ENCODE measurements around the gene CTSF.
A peak's percentile ranks its signal among the peaks of the same experiment; 100 is the strongest.

The CTSF gene

DNA sequence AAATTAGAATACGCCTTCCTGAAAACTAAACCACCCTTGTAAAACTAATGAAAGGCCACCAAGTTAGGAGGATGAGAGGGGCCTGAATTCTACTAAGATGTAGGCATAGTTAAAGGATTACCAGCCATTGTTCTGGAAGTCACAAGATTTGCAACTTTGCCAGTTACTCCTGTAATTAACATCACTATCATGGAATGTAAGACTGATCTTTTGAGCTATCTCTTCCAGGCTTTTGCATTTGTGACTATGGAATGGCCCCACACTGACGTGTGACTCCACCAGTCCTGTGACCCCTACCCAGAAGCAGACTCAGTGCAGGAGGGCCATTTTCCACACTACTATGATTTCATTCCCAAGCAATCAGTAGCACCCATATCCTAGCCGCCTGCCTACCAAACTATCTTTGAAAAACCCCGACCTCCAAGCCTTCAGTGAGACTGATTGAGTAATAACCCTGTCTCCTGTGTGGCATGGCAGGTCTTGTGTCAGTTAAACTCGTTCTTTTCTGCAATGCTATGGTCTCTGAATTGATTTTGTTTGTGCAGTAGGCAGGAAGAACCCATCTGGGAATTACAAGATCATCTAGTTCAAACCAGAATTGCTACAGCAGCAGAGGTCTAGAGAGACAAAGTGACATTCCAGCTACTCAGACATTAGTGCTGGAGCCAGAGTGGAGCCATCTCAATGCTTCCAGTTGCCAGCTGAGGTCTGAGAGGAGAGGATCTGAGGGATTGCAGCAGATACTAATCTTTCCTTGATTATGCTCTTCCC lies 1.9 kb upstream of the CTSF start:
- no peak for ATAC-seq
- Mint-ChIP-seq H3K9me3 (no peaks in the 10 kb centered on the region), H3K27ac (no peak overlapping the region), H3K36me3 (no peaks in the 10 kb centered on the region), H3K4me1 (peaks cover 5% of the 10 kb centered on the region), H3K4me3 (no peak overlapping the region)
- DNase-seq (ENCODE audit: low spot score in 2 of 2) = no peak

DNA sequence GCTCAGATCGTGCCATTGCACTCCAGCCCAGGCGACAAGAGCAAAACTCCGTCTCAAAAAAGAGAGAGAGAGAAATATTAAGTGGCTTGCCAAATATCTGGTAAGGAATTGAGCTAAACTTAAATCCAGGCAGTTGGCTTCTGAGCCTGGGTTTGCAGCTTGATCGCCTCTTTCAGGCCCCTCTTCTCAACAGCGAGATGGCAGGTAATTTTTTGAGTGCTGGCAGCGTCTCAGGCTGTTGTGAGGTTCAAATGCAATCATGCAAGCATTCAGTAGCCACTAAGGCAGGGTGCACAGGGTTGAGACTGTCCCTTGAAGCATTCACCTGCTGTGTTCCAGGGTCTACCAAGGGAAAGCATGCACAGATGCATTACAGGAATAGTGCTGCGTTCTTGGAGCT lies 670 bp upstream of the CTSF start:
- no peaks in the 10 kb centered on the region for H3K9me3 Mint-ChIP-seq
- peaks cover 5% of the 10 kb centered on the region for H3K4me1 Mint-ChIP-seq
- H3K4me3 Mint-ChIP-seq = peak overlapping the region; percentile 67
- no peaks in the 10 kb centered on the region for H3K36me3 Mint-ChIP-seq
- ATAC-seq (no peak), DNase-seq (ENCODE audit: low spot score in 2 of 2) (no peak)
- peak overlapping the region; percentile 40 for H3K27ac Mint-ChIP-seq

DNA sequence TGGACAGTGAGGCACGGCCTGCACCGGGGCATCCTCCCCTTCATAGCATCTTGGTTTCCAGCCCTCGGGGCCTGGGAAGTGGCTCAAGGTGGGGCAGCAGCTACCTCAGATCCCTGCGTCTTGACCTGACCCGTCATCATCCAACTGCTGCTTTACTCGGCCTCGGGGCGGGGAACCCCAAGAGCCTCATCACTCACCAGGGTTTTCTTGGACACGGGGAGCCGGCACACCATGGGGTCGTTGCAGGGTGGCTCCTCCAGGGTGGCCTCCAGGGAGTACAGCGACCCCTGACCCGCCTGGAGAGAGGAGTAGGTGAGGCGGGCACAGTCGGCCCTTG lies 651 bp downstream of the CTSF start:
- Mint-ChIP-seq H3K4me1 (peaks cover 5% of the 10 kb centered on the region), H3K27ac (no peak overlapping the region), H3K36me3 (no peaks in the 10 kb centered on the region), H3K4me3 (peak overlapping the region; percentile 67), H3K9me3 (no peaks in the 10 kb centered on the region)
- DNase-seq (ENCODE audit: low spot score in 2 of 2) (no peak), ATAC-seq (peak; percentile 3)

DNA sequence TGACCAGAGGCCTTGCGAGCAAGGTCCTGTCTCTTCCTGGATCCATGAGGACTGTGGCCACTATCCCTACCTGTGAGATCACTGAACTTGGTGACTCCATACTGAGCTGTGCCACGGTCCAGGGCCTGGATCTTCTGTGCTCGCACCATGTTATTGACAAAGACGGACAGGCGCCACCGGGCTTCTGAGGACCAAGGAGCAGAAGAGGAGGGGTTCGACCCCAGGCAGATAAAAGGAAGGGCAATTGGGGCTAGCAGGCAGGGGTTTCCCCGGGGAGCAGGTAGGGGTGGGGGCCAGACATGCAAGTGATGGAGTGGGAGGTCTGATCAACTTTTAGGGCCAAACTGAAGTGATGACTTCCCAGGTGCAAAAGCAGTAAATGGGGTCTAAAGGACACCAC lies 2.2 kb downstream of the CTSF start:
- no peak overlapping the region for H3K4me3 Mint-ChIP-seq
- DNase-seq (ENCODE audit: low spot score in 2 of 2) = no peak
- H3K9me3 Mint-ChIP-seq = no peaks in the 10 kb centered on the region
- peak overlapping the region; percentile 17 for H3K27ac Mint-ChIP-seq
- ATAC-seq = no peak
- H3K36me3 Mint-ChIP-seq = no peaks in the 10 kb centered on the region
- peaks cover 5% of the 10 kb centered on the region for H3K4me1 Mint-ChIP-seq

DNA sequence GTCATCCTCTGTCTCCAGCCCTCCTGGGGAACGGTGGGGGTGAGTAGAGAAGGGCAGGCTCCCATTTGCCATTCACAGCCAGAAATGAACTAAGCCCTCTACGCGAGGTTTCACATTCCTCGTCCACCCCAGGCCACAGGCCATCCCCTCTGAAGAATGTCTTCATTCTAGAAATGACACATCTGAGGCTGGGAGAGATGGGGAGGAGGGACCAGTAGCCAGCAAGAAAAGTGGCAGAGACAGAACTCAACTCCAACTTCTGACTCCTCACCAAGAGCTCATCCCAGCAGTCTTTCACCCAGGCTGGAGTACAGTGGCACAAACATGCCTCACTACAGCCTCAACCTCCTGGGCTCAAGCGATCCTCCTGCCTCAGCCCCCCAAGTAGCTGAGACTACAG lies 3.4 kb downstream of the CTSF start:
- DNase-seq (ENCODE audit: low spot score in 2 of 2) = no peak
- Mint-ChIP-seq H3K4me1 (peaks cover 5% of the 10 kb centered on the region), H3K9me3 (no peaks in the 10 kb centered on the region), H3K4me3 (no peak overlapping the region), H3K36me3 (no peaks in the 10 kb centered on the region), H3K27ac (no peak overlapping the region)
- no peak for ATAC-seq

DNA sequence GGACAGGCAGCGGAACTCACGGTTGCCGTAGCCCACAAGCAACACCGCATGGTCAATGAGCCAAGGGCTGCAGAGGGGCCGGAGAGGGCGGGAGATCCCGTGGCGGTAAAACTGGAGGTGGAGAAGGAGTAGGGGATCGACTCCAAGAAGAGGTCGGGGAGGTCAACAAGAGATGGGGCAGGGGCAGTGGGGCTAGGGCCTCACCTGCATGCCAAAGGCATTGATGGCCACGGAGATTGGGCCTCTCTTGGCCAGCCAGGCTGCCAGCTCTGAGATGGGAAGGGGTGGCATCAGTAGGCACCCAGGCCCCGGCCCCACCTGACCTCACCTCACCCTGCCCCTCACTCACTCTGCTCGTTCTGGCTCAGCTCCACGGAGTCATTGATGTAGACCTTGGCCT lies 3.9 kb downstream of the CTSF start:
- ATAC-seq = no peak
- H3K36me3 Mint-ChIP-seq = no peaks in the 10 kb centered on the region
- no peak overlapping the region for H3K27ac Mint-ChIP-seq
- H3K9me3 Mint-ChIP-seq = no peaks in the 10 kb centered on the region
- H3K4me1 Mint-ChIP-seq = peaks cover 5% of the 10 kb centered on the region
- DNase-seq (ENCODE audit: low spot score in 2 of 2) = no peak
- no peak overlapping the region for H3K4me3 Mint-ChIP-seq

DNA sequence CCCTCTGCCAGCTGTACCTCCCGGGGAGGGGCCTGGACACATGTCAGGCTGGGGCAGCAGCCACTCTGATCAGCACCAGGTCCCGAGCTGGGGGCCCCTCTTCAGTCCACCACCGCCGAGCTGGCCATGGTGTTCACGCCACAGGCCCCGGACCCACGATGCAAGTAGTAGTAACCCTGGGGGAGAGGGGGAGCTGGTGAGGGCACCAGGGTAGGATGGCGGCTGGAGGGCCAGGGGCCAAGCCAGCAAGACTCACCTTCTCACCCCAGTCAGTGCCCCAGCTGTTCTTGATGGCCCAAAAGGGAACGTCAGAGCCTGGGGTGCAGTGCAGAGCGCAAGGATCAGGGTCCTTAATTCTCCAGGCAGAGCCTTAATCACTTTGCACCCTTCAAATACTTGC lies 4.6 kb downstream of the CTSF start:
- Mint-ChIP-seq H3K4me1 (peaks cover 5% of the 10 kb centered on the region), H3K27ac (no peak overlapping the region), H3K9me3 (no peaks in the 10 kb centered on the region), H3K4me3 (no peak overlapping the region), H3K36me3 (no peaks in the 10 kb centered on the region)
- no peak for DNase-seq (ENCODE audit: low spot score in 2 of 2)
- no peak for ATAC-seq

DNA sequence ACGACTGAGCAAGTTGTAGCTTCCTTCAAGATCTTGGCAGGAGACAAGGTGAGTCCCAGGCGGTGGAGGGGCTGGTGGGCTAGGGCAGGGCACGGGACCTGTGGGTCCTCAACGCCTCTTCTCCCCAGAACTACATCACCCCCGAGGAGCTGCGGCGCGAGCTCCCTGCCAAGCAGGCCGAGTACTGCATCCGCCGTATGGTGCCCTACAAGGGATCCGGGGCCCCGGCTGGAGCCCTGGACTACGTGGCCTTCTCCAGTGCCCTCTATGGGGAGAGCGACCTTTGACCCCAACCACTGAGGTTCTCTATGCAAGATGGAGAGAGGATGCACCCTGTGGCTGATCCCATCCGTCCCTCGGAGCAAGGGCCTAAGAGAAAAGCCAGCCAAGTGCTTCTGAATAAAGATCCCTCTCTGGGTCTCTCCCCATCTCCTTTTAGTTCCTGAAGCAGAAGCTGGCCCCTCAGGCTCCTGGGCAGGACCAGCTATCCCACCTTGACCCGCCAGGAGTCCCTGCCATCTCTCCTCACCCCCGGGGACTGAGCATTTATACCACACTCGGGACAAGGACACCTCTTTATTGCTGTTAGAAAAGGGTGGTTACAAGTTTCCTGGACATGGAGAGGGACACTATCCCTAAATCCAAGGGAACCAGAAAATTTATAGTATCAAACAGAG lies 5.4 kb downstream of the CTSF start:
- no peaks in the 10 kb centered on the region for H3K36me3 Mint-ChIP-seq
- no peak overlapping the region for H3K27ac Mint-ChIP-seq
- H3K9me3 Mint-ChIP-seq = no peaks in the 10 kb centered on the region
- H3K4me3 Mint-ChIP-seq = no peak overlapping the region
- DNase-seq (ENCODE audit: low spot score in 2 of 2) (no peak), ATAC-seq (no peak)
- H3K4me1 Mint-ChIP-seq = no peaks in the 10 kb centered on the region

DNA sequence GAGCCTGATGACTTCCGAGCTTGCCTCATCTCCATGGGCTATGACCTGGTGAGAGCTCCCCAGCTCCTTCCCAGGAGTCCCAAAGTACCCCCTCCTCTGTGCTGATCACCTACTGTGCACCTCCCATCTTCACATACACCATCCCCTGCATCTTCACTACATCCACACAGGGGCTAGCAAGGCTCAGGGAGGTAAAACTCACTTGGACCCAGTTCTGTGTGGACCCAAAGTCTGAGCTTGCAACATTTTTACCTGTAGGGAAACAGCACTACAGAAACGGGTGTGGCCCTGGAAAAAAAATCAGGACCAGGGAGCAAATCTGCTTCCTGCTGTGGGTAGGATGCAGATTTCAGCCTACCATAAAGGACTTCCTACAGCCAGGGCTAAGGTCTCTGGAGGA lies 6.1 kb downstream of the CTSF start:
- ATAC-seq (no peak), DNase-seq (ENCODE audit: low spot score in 2 of 2) (no peak)
- Mint-ChIP-seq H3K4me1 (no peaks in the 10 kb centered on the region), H3K9me3 (no peaks in the 10 kb centered on the region), H3K36me3 (no peaks in the 10 kb centered on the region), H3K27ac (no peak overlapping the region), H3K4me3 (no peak overlapping the region)

DNA sequence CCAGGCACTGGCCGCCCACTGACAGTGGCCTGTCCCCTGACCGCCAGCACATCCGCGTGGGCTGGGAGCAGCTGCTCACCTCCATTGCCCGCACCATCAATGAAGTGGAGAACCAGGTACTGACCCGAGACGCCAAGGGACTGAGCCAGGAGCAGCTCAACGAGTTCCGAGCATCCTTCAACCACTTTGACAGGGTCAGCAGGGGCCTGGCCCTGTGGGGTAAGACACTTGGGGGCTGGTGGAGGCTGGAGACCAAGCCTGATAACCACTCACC lies 6.5 kb downstream of the CTSF start:
- Mint-ChIP-seq H3K36me3 (no peaks in the 10 kb centered on the region), H3K9me3 (no peaks in the 10 kb centered on the region), H3K4me1 (no peaks in the 10 kb centered on the region), H3K27ac (no peak overlapping the region), H3K4me3 (no peak overlapping the region)
- no peak for ATAC-seq
- DNase-seq (ENCODE audit: low spot score in 2 of 2) = no peak

DNA sequence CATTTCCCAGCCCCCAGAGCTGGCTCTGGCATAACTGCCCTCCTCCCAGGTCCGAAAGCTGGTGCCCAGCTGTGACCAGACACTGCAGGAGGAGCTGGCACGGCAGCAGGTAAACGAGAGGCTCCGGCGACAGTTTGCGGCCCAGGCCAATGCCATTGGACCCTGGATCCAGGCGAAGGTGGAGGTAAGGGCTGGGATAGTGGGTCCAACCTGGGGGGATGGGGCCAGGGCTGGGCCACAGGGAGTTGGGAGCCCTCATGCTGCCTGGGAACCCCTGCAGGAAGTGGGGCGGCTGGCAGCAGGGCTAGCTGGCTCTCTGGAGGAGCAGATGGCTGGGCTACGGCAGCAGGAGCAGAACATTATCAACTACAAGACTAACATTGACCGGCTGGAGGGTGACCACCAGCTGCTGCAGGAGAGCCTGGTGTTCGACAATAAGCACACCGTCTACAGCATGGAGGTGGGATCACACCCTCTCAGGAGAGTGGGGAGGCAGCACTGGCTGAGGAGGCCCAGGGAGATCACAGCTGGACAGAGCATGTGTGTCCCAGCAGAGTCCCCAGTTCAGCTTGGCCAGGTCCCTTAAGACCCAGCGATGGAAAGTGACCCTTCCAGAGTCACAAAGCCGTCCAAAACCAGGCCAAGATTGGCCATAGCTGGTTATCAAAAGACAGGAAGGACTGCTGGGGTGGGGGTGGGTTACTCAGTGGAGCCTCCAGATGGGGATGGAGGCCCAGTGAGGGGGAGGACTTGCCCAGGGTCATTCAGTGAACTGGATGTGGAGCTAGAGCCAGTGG lies 7.0 kb downstream of the CTSF start:
- Mint-ChIP-seq H3K27ac (peak overlapping the region; percentile 74), H3K4me1 (no peaks in the 10 kb centered on the region), H3K36me3 (no peaks in the 10 kb centered on the region), H3K9me3 (no peaks in the 10 kb centered on the region), H3K4me3 (no peak overlapping the region)
- ATAC-seq (no peak), DNase-seq (ENCODE audit: low spot score in 2 of 2) (no peak)

DNA sequence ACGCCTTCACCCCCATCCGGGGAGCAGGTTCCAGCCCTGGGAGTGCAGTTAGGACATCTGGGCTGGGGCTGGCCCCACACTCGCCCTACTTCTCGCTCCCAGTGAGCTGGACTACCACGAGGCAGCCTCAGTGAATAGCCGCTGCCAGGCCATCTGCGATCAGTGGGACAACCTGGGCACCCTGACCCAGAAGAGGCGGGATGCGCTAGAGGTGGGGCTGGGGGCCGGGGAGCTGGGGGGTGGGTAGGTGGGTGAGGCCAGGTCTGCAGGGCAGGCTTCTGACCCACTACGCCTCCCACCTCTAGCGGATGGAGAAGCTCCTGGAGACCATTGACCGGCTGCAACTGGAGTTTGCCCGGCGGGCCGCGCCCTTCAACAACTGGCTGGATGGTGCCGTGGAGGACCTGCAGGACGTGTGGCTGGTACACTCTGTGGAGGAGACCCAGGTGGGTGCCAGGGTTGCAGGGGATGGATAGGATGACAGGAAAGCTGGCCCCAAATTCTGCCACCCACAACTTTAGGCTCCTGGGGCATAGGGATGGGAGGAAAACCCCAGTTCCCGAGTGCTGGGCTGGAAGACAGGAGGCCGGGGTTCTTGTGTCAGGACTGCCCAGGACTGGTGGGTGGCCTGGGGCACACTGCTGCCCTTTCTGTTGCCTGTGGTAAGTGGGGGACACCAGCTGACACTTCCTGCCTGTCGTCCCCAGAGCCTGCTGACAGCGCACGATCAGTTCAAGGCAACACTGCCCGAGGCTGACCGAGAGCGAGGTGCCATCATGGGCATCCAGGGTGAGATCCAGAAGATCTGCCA lies 8.3 kb downstream of the CTSF start:
- Mint-ChIP-seq H3K27ac (no peak overlapping the region), H3K4me3 (no peak overlapping the region)
- no peak for ATAC-seq

DNA sequence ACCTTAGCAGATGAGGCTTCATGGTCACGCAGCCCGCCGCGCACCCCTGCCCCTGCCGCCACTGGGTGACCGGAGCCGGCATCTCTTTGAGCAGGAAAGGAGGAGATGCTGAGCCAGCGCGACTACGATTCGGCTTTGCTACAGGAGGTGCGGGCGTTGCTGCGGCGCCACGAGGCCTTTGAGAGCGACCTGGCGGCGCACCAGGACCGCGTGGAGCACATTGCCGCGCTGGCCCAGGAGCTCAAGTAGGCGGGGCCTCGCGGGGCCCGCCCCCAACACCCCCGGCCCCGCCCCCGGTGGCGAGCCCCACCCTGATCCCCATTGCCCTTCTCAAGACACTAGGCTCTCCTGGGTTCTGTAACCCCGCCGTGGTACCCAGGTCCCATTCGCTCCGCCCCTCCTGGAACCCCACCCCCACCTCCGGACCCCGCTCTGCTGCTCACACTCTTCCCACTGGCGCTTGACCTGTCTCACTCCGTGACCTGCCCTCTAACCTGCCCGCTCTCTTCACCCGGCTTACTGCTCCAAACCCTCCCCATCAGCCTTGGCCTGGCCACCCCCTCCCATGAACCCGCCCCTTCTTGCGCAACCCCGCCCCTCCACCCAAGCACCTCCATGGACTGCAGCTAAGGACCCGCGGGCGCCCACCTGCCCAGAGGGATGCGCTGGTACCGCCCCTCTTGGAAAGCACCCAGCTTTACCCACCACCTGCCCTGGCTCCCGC lies 9.1 kb downstream of the CTSF start:
- Mint-ChIP-seq H3K4me3 (peak overlapping the region; percentile 8), H3K4me1 (no peaks in the 10 kb centered on the region), H3K36me3 (no peaks in the 10 kb centered on the region), H3K9me3 (no peaks in the 10 kb centered on the region), H3K27ac (no peak overlapping the region)
- DNase-seq (ENCODE audit: low spot score in 2 of 2) (no peak), ATAC-seq (peak; percentile 42)

More for the DNA sequence above, 8.3 kb downstream of the CTSF start:
- no peaks in the 10 kb centered on the region for H3K9me3 Mint-ChIP-seq
- H3K36me3 Mint-ChIP-seq = no peaks in the 10 kb centered on the region
- DNase-seq (ENCODE audit: low spot score in 2 of 2) = no peak
- H3K4me1 Mint-ChIP-seq = no peaks in the 10 kb centered on the region

DNA sequence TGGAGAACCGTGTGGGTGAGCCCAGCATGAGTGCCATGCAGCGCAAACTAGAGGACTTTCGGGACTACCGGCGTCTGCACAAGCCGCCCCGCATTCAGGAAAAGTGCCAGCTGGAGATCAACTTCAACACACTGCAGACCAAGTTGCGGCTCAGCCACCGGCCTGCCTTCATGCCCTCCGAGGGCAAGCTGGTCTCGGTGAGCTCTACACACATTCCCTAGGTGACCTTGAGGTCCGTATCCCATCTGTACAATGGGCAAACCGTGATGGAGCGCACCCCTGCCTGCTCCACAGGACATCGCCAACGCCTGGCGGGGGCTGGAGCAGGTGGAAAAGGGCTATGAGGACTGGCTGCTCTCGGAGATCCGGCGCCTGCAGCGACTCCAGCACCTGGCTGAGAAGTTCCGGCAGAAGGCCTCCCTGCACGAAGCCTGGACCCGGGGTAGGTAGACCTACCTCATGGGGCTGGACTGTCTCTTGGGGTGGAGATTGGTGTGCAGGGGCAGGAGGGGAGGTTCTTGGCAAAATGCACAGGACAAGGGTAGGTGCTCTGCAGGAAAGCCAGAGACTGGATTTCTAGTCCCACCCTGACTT lies 10.6 kb downstream of the CTSF start:
- Mint-ChIP-seq H3K4me1 (no peaks in the 10 kb centered on the region), H3K4me3 (no peak overlapping the region), H3K9me3 (no peaks in the 10 kb centered on the region), H3K36me3 (no peaks in the 10 kb centered on the region), H3K27ac (peak overlapping the region; percentile 62)
- DNase-seq (ENCODE audit: low spot score in 2 of 2) (no peak), ATAC-seq (no peak)

DNA sequence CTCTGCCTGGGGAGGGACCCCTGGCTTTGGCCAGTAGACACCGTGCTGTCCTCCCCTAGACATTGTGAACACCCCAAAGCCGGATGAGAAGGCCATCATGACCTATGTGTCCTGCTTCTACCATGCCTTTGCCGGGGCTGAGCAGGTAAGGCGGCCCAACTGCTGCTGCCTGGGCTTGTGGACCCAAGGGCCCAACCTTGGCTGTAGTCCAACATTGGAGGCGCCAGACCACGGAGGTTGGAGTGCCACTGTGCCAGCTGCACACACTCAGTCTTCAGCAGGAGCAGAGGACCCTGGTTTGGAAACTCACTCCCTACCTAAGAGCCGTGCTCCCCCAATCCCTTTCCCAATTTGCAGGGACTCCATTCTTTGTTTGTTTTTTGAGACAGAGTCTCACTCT lies 12.3 kb downstream of the CTSF start:
- H3K9me3 Mint-ChIP-seq = no peaks in the 10 kb centered on the region
- ATAC-seq (no peak), DNase-seq (ENCODE audit: low spot score in 2 of 2) (no peak)
- H3K4me1 Mint-ChIP-seq = no peaks in the 10 kb centered on the region
- no peak overlapping the region for H3K27ac Mint-ChIP-seq
- no peak overlapping the region for H3K4me3 Mint-ChIP-seq
- no peaks in the 10 kb centered on the region for H3K36me3 Mint-ChIP-seq

All from stimulated activated effector memory CD8-positive, alpha-beta T cell treated with anti-CD3 and anti-CD28 coated beads, Interleukin-12 subunit alpha, Interleukin-12 subunit beta, amount 100 ng/mL, for 72 hours (primary cell).